Ishikawa (cell line): ENCODE data around the gene FAM114A2.

Experiments
- CEBPB ChIP-seq: IDR thresholded peaks from 2 replicates; pipeline ENCODE4 v1.6.1; 2012
- CREB1 ChIP-seq: IDR thresholded peaks from 2 replicates; pipeline ENCODE4 v1.6.1; 2012; ENCODE audit warnings: low read depth
- EGR1 ChIP-seq: IDR thresholded peaks from 2 replicates; pipeline ENCODE4 v1.6.1; 2012
- EP300 ChIP-seq: IDR thresholded peaks from 2 replicates; pipeline ENCODE4 v1.6.1; 2012; ENCODE audit warnings: borderline replicate concordance
- FOXM1 ChIP-seq: IDR thresholded peaks from 2 replicates; pipeline ENCODE4 v1.6.1; 2012; ENCODE audit warnings: low read depth, borderline replicate concordance
- MAX ChIP-seq: IDR thresholded peaks from 2 replicates; pipeline ENCODE4 v1.6.1; 2012
- NFIC ChIP-seq: IDR thresholded peaks from 2 replicates; pipeline ENCODE4 v1.6.1; 2012
- REST ChIP-seq: IDR thresholded peaks from 2 replicates; pipeline ENCODE4 v1.6.1; 2012; ENCODE audit warnings: low read depth, mild to moderate bottlenecking
- TAF1 ChIP-seq: IDR thresholded peaks from 2 replicates; pipeline ENCODE4 v1.6.1; 2012; ENCODE audit warnings: low read depth, mild to moderate bottlenecking
- TCF12 ChIP-seq: IDR thresholded peaks from 2 replicates; pipeline ENCODE4 v1.6.1; 2012; ENCODE audit warnings: low read depth
- TEAD4 ChIP-seq: IDR thresholded peaks from 2 replicates; pipeline ENCODE4 v1.6.1; 2012
- YY1 ChIP-seq: IDR thresholded peaks from 2 replicates; pipeline ENCODE4 v1.6.1; 2012; ENCODE audit warnings: low read depth
- ZBTB7A ChIP-seq: IDR thresholded peaks from 2 replicates; pipeline ENCODE4 v1.6.1; 2012; ENCODE audit warnings: low read depth

DNA sequence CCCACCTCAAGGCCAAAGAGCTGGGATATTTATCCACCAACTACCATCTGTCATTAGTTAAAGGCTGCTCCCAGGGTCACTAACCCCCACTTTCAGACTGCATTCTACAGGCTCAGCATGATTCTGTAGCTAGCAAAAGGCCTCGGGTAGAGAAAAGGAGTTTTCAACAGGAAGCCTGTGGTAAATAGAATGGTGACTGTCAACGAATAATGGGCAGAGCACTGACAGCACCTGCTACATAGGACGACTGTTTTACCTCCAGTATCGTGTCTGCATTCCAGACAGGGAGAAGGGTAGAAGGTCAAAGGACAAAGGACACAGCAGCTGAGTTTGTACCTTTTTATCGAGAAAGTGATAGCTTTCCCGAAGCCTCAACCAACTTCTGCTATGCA is 20.3 kb upstream of the FAM114A2 start:
- TF ChIP-seq REST (no peak), MAX (no peak), TAF1 (no peak), EGR1 (no peak), EP300 (no peak), NFIC (no peak), TCF12 (no peak), CEBPB (no peak), CREB1 (no peak), FOXM1 (no peak), YY1 (no peak), ZBTB7A (no peak), TEAD4 (no peak)
